Measurements from ENCODE around the gene DOLPP1. TPM values are rescaled to one million over a fixed set of nuclear protein-coding genes. Genes with fewer than 3 reads are reported as not detected.

The DOLPP1 gene
- total and polyA plus RNA-seq, 2 of the 13 experiments (the other 11 are each of a cell fraction or from before 2014, with no cell fraction given), result 21.0 to 34.1 TPM

DNA sequence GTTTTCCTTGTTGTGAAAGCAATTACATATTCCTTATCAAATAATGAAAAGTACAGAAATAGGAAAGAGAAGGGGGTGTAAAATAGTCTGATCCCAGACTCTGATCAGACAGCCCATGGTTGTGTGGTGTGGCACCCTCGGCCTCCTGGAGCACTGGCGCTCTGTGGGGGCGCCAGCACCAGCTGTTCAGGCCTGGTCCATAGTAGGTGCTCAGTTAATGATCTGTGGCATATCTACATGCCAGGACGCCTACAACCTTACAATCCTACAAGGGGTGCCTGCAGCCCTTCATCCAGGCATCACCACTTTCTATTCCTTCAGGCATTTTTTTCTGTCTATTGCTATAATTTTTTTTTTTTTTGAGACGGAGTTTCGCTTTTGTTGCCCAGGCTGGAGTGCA lies 27.9 kb upstream of the DOLPP1 start:
- FAIRE-seq, result no peak
- ATAC-seq, result no peak
- CTCF ChIA-PET (ENCODE audit: low intra/inter-chr PET ratio, low total read pairs), result no interaction called here
- Histone ChIP-seq H3K4me3 (replicated peaks in 1 of 3; ENCODE audit: insufficient read depth in 1 of 3, low read depth in 2 of 3, low read length in 3 of 3) (no peak overlapping the region), H3K36me3 (replicated peaks in 1 of 2; ENCODE audit: control insufficient read depth in 1 of 2, insufficient read depth in 2 of 2, low read length in 2 of 2) (peaks cover 0 to 20% of the 10 kb centered on the region in 2 experiments; a peak in 3 of 5 replicates), H3K79me2 (ENCODE audit: insufficient read depth, low read length) (no peaks in the 10 kb centered on the region), H3K9ac (ENCODE audit: insufficient read depth, low read depth, low read length) (no peak overlapping the region), H3K9me3 (ENCODE audit: low read length) (no peaks in the 10 kb centered on the region), H3K4me2 (ENCODE audit: low read depth, low read length) (no peak overlapping the region), H2AFZ (ENCODE audit: low read length) (no peak overlapping the region), H3K27ac (ENCODE audit: extremely low read length, insufficient read depth, low read length) (no peak overlapping the region), H3K27me3 (ENCODE audit: control insufficient read depth in 1 of 2, insufficient read depth in 2 of 2, low read length in 2 of 2) (no peaks in the 10 kb centered on the region), H3K4me1 (ENCODE audit: insufficient read depth, low read length) (peaks cover 10% of the 10 kb centered on the region), H4K20me1 (ENCODE audit: insufficient read depth, low read length) (no peaks in the 10 kb centered on the region)
- POLR2A ChIA-PET, result no interaction called here
- WGBS (ENCODE audit: low lambda C conversion rate), result 97% methylated on average over 6 of the region's 6 CpGs
- DNase-seq (ENCODE audit: low spot score), result no peak
- in situ Hi-C loops (cut with HindIII; ENCODE audit: extremely low pct_ligation_motif_present, low pct_unique_long_range_greater_than_20kb), result no loop called here
- BruUV-seq (replicated peaks), result no TSS peak
- TF ChIP-seq, protein P1, sequence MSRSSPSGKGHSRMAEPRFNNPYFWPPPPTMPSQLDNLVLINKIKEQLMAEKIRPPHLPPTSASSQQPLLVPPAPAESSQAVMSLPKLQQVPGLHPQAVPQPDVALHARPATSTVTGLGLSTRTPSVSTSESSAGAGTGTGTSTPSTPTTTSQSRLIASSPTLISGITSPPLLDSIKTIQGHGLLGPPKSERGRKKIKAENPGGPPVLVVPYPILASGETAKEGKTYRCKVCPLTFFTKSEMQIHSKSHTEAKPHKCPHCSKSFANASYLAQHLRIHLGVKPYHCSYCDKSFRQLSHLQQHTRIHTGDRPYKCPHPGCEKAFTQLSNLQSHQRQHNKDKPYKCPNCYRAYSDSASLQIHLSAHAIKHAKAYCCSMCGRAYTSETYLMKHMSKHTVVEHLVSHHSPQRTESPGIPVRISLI (CRISPR knock-in tag; IDR thresholded peaks at IDR 0.05; ENCODE audit: borderline replicate concordance), result no peak
- no peak for TF ChIP-seq CHD4 (IDR thresholded peaks at IDR 0.05; ENCODE audit: borderline replicate concordance, low read length)
- no peak for TF ChIP-seq ZNF788 (CRISPR knock-in tag; IDR thresholded peaks at IDR 0.05; ENCODE audit: borderline replicate concordance)
- TF ChIP-seq ETV5 (CRISPR knock-in tag; IDR thresholded peaks at IDR 0.05; ENCODE audit: borderline replicate concordance), result no peak
- no peak for TF ChIP-seq ZNF180 (CRISPR knock-in tag; IDR thresholded peaks at IDR 0.05; ENCODE audit: borderline replicate concordance, low read depth)
- TF ChIP-seq, protein P2, sequence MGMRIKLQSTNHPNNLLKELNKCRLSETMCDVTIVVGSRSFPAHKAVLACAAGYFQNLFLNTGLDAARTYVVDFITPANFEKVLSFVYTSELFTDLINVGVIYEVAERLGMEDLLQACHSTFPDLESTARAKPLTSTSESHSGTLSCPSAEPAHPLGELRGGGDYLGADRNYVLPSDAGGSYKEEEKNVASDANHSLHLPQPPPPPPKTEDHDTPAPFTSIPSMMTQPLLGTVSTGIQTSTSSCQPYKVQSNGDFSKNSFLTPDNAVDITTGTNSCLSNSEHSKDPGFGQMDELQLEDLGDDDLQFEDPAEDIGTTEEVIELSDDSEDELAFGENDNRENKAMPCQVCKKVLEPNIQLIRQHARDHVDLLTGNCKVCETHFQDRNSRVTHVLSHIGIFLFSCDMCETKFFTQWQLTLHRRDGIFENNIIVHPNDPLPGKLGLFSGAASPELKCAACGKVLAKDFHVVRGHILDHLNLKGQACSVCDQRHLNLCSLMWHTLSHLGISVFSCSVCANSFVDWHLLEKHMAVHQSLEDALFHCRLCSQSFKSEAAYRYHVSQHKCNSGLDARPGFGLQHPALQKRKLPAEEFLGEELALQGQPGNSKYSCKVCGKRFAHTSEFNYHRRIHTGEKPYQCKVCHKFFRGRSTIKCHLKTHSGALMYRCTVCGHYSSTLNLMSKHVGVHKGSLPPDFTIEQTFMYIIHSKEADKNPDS (CRISPR knock-in tag; IDR thresholded peaks at IDR 0.05), result no peak
- TF ChIP-seq KDM2A (CRISPR knock-in tag; IDR thresholded peaks at IDR 0.05; ENCODE audit: borderline replicate concordance, low read depth), result no peak
- no peak for TF ChIP-seq AHR (CRISPR knock-in tag; IDR thresholded peaks at IDR 0.05)
- TF ChIP-seq, protein P3, sequence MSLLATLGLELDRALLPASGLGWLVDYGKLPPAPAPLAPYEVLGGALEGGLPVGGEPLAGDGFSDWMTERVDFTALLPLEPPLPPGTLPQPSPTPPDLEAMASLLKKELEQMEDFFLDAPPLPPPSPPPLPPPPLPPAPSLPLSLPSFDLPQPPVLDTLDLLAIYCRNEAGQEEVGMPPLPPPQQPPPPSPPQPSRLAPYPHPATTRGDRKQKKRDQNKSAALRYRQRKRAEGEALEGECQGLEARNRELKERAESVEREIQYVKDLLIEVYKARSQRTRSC (CRISPR knock-in tag; IDR thresholded peaks at IDR 0.05; ENCODE audit: low read depth), result no peak
- no peak for TF ChIP-seq SIN3B (IDR thresholded peaks at IDR 0.05; ENCODE audit: low read length)
- TF ChIP-seq KDM3A (CRISPR knock-in tag; IDR thresholded peaks at IDR 0.05; ENCODE audit: low read depth), result no peak
- intact Hi-C loops (cut with micrococcal nuclease; ENCODE audit: unreplicated experiment), result loop anchor here (2.0 kb wide), 1 partner anchor 50 kb away; no protein-coding TSS in a partner anchor

Measured in HepG2 (cell line).